ACHN (cell line): Measurements from ENCODE around the gene GLDN.

Experiments used
- DNase-seq: peaks from one replicate; pipeline ENCODE4 v3.0.0-alpha.2; 2015
- in situ Hi-C: cut with HindIII; loops from 2 replicates; pipeline ENCODE4 v1.10.0; 2017; ENCODE audit warnings: low sequenced_read_pairs, low pct_ligation_motif_present, low pct_unique_long_range_greater_than_20kb

GLDN gene

DNA sequence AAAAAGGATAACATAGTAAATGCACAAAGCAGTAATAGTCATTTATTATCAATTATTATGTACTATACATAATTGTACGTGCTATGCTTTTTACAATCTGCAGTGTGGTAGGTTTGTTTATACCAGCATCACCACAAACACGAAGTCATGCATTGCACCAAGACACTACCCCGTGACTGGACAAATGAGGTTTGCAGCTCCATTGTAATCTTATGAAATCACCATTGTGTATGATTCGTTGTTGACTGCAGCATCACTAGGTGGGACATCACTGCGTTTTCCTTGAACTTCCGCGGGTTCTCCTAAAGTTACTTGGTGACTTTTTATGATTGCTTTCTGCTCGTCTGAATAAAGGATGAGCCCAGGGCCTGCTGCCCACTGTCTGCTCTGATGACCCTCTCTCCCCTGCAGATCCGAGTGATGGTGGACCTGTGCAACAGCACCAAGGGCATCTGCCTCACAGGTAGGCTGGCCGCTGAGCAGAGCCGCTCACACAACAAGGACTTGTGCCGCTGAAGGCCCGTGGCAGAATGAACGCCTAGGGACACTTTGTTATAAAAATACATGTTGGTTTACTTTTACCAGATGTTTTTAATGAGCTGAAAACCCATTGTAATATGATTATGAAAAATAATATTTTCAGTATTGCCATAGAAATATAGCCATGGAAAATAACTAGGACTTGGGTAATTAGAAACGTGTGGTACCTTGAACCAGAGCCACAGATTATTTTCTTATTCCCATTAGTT, 35.8 kb downstream of the GLDN start:
- DNase-seq = no peak
- in situ Hi-C loops = loop anchor here (25.0 kb wide), 1 partner anchor 90 kb away; no protein-coding TSS in a partner anchor

DNA sequence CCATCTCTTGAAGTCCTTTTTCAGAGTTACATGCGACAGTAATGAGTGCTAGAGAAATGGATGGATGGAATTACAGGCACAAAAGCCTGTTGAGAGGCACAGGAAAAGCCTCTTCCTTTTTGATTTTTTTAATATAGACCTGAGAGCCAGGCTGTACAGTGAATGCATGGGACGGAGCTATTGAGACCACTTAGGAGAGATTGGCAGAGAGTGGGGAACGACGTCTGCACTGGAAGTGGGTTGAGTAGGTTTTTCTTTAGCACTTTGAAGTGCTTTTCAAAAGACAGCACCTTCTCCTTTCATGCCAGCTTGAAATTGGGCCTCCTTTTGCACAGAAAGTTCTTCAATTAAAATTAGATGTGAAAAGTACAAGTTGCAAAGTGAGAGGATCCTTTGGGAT, 37.0 kb downstream of the GLDN start:
- DNase-seq = no peak
- in situ Hi-C loops = loop anchor here (25.0 kb wide), 1 partner anchor 91 kb away; no protein-coding TSS in a partner anchor

DNA sequence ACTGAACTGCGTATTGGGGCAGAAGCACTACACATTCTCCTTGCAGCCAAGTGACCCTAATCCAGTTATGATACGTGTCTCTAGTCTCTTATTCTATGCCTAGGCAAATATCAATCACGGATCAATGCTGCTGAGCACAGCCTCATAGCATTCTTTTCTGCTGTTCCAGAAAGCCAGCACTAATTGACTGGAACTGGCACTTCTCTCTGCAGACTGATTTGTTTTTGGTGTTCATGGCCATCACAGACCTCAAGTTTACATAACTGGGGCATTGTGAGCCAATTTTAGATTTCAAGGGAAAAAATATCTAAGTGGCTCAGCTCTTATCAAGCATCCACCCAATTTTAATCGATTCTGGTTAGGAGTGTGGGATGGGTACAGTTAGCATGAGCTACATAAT, 37.9 kb downstream of the GLDN start:
- DNase-seq = no peak
- in situ Hi-C loops = loop anchor here (25.0 kb wide), 1 partner anchor 92 kb away; no protein-coding TSS in a partner anchor

DNA sequence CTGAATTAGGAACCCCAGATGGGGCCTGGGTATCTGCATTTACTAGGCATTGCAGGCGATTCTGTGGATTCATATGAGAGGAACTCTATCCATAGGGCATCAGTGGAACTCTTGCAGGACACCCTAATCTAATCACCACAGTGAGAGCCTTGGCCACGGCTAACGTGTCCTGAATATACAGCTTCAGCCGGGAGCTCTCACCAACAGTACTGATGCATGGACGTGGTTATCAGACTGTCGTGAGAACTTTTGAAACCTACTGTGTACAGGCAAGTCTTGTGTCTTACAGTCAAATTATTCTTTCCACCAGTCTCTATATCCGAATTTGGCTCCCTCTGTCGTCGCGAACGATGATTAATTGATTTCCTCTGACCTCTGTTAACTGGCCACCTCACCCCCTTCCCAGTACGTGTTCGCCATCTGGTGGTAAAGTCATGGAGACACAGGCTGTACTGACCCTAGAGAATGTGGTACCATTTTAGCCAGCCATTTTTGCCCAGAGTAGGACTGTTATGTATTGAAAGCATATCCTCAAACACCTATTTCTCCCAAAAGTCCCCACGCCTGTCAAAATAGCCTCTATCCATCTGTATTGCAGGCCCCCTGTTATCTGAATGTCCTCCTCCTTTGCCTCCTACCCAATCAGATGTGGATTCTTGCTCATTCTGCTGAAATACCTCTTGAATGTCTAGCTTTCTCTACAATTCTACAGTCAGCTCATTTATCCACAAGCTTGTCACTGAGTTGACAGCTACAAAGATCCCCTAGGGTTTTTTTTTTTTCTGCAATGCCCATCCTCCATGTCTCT, 39.7 kb downstream of the GLDN start:
- DNase-seq = peak; percentile 60
- in situ Hi-C loops = loop anchor here (25.0 kb wide), 1 partner anchor 94 kb away; no protein-coding TSS in a partner anchor

DNA sequence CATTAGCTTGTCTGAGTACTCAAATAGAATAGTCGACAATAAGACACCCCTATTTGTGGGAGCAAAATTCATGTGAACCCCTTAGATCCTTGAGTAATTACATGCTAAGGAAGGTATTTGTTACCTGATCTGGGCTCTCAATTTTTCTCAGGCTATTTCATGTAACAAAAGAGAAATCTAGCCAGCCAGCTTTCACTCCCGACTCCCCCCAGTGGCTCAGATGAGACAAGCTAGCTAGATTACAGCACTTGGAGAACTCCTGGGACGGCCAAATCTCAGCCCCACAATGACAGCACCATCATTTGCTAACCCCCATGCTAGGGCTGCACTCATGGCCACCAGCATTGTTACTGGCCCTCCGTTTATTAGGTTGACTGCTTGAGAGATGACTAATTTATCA, 41.3 kb downstream of the GLDN start:
- DNase-seq = peak; percentile 17
- in situ Hi-C loops = loop anchor here (25.0 kb wide), 1 partner anchor 95 kb away; no protein-coding TSS in a partner anchor

DNA sequence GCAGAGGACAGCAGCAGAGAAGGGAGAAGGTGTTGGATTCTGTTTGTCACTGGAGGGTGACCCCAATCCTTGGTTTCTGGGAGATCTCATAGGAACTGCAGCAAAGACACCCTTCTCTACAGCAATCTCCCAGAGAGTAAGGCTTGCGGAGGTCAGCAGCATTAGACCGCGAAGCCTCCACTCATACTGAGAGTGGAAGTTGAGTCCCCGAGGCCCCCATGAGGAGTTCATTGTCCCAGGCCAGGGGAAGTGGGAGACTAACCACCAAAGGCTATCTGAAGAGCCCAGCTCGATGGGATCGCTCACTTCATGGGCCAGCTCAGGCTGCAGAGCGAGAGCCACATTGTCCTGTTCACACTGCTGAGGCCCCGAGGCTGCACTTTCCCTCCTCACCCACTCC, 44.6 kb downstream of the GLDN start:
- DNase-seq = no peak
- in situ Hi-C loops = loop anchor here (25.0 kb wide), 1 partner anchor 99 kb away; no protein-coding TSS in a partner anchor

DNA sequence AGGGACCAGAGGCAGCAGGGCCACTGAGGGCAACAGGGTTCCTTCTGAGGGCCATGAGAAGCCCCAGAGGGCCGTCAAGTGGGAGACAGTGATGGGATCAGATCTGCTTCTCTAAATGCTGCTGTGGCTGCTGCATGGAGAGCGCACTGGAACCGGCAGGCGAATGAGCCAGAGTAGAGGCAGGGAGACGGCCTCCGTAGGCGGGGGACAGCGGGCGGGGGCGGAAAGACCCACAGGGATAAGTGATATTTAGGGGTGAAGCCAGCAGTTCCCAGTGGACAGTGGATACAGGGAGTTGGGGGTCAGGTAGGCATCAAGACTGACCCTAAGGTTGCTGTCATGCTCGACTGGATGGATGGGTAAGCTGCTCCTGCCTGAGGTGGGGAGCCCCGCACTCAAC, 45.0 kb downstream of the GLDN start:
- in situ Hi-C loops = loop anchor here (25.0 kb wide), 1 partner anchor 99 kb away; no protein-coding TSS in a partner anchor

DNA sequence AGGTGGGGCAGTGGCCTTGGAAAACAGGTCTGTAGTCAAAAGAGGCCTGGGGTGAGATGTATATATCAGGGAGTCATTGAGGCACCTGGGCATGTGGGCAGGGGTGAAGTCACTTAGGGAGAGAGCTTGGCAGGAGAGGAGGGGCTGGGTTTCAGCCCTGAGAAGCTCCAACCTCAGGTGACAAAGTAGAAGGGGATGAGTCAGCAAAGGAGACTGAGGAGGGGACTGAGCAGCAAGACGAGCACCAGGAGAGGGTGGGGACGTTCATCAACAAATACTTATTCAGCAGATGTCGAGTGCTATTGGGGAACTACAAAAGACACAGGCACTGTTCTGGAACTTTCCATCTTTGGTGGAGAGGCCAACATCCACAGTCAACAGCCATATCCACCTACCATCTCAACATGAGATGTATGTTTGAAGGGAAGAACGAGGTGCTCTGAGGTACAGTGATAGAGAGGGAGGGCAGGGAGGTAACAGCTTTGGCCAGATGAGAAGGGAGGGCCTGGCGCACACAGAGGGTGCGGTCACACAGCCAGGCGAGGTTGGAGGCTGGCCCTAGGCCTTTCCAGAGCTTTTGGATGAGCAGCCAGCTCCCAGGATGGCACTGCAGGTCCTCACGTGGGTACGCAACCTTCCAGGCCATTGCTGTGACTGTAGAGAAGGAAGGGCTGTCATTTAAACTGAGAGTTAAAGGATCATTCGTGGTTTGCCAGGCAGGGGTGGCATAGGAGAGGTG, 45.7 kb downstream of the GLDN start:
- in situ Hi-C loops = loop anchor here (25.0 kb wide), 1 partner anchor 100 kb away; no protein-coding TSS in a partner anchor
- no peak for DNase-seq

More for the DNA sequence above, 45.0 kb downstream of the GLDN start:
- DNase-seq = no peak

DNA sequence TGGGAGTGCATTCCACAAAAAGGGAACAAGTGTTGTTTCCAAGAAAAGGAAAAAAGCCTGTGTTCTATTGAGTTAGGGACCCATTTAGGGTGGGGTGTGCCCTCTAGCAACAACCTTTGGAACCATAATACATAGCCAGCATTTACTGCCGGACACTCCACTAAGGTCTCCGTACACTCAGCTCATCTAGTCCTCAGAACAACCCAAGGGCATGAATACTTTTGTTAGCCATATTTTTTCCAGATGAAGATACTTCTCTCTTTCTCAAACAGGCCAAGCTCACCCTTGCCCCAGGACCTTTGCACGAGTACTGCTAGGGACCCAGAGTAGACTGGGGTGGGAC, 46.2 kb downstream of the GLDN start:
- no peak for DNase-seq
- in situ Hi-C loops = loop anchor here (25.0 kb wide), 1 partner anchor 100 kb away; no protein-coding TSS in a partner anchor

DNA sequence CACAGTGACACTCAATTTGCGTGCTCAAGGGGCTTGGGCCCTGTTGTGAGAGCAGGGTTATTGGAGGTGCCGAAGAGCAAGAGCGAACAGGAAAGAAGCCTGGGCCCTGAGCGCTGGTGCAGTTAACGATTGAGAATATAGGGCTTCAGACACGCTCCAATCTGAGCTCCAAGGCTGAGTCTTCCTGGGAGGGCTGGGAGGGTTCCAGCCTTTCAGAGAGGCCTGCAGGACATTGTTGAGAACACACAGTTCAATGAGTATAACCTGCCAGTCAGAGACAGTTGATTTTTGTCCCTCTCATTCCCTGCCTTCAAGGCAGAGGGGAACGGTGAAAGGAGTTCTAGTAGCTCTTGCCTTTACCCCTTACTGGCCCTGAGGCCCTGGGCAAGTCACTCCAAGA, 47.3 kb downstream of the GLDN start:
- in situ Hi-C loops = loop anchor here (25.0 kb wide), 1 partner anchor 101 kb away; no protein-coding TSS in a partner anchor
- no peak for DNase-seq

DNA sequence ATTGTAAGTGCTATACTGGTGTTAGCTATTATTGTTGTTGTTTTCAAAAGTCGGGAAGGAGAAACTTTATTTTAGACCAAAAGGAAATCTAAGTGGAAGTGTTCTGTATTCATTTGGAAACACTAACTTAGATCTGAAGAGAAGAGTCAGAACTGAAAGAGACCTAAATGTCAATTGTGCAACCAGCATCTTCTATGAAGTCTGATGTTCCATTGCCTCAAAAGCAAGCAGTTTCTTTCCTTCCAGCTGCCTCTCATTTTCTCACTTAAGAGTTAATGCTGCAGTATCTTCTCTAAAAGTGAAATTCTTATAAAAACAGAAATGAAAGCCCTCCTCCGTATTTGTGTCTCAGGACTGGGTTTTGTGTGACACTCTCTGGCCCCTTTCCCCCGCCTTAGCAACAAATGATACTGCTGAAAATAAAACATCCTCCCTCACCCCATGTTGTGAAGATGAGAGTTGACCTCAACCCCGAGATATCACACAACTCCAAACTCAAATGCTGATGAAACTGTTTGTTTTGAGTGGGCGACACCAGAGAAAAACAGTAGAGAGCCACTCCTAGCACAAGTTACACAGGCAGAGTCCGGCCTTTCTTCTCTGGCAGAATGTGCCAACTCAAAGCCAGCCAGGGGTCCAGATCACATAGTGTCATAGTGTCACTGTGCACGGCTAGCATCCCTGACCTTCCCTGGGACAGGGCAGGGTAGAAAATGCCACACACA, 48.9 kb downstream of the GLDN start:
- DNase-seq = no peak
- in situ Hi-C loops = loop anchor here (25.0 kb wide), 1 partner anchor 103 kb away; no protein-coding TSS in a partner anchor

DNA sequence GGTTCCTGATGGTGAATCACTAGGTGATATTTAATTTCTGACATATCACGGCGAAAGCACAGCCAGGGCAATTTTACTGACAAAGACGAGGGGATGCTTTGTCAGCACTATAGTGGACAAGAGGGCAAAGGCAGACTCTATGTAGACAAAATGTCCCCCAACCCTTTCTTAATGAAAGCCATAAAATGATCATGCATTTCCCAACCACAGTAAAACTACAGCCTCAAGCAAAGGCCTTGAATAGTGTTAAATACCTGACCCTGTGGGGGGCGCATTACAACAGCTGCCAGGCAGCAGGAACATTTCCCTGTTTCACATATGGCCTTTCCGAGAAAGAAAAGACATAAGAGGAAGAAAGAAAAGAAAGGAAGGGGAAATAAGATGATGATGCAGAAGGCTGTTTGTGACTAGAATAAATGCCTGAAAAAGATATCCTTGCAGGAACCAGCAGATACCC, 49.5 kb downstream of the GLDN start:
- DNase-seq = no peak
- in situ Hi-C loops = loop anchor here (25.0 kb wide), 1 partner anchor 104 kb away; no protein-coding TSS in a partner anchor

DNA sequence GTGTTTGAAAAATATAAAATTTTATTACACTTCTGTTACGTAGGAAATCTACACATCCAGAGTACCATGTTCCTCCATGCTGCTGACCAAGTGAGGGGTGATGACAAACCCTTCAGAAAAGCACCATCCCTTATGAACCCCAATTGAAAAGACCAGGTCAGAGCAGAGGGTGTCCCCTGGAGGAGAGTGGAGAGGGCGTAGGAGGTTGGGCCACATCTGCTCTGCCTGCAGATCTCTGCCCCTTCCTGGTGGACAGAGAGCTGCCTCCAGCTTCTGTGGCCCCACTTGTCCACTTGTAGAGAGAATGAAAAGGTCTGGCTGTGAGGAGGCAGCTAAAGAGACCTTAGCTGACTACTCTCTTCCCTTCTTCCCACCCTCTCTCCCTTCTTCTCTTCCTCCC, 55.5 kb downstream of the GLDN start:
- in situ Hi-C loops = loop anchor here (25.0 kb wide), 1 partner anchor 110 kb away; no protein-coding TSS in a partner anchor

DNA sequence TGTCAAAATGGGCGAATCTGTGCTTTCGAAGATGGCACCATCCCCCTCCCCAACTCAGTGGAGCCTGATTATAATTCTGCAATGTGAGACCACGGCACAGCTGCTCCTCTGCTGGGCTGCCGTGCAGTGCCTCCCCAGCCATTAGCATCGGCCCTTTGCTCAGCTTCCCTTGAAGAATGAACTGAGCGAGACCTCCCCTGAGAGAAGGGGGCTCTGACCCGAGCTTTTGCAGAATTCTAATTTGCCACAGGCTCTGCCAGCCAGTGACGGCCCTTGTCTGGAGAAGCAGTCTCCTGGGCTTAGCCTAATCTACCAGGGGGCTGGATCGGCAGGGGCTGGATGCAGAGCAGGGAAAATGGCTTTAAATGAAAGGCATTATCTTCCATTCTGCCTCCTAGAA, 57.2 kb downstream of the GLDN start:
- no peak for DNase-seq
- in situ Hi-C loops = loop anchor here (25.0 kb wide), 1 partner anchor 111 kb away; no protein-coding TSS in a partner anchor

More for the DNA sequence above, 55.5 kb downstream of the GLDN start:
- DNase-seq = no peak

DNA sequence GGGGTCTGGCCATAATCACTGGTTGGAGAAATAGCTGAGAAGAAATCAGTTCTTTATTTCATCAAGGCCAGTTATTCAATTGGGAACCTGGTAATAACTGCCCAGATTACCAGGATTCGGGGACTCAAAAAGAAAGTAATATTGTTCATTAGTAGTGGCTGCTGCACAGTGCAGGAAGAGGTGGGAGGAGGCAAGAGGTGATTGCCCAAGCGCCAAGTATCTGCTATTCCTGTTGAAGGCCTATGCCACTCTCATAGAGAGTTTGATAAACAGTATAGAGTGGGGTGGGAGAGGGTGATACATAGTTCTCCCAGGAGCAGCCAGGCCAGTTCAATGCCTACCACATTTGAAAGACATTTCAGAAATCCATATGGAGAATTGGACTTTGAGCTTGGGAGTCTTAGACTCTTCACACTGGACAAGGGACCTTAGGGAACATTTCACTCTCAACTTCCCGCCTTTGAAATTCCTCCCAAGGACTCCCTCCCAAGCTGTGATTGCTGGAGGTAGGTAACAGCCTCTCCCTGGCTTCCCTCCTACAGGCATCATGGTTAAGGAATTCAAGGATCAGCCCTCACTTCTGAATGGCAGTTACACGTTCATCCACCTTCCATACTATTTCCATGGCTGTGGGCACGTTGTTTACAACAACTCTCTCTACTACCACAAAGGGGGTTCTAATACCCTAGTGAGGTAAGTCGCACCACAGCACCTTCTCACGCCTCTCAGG, 59.8 kb downstream of the GLDN start:
- DNase-seq = no peak
- in situ Hi-C loops = no loop called here

DNA sequence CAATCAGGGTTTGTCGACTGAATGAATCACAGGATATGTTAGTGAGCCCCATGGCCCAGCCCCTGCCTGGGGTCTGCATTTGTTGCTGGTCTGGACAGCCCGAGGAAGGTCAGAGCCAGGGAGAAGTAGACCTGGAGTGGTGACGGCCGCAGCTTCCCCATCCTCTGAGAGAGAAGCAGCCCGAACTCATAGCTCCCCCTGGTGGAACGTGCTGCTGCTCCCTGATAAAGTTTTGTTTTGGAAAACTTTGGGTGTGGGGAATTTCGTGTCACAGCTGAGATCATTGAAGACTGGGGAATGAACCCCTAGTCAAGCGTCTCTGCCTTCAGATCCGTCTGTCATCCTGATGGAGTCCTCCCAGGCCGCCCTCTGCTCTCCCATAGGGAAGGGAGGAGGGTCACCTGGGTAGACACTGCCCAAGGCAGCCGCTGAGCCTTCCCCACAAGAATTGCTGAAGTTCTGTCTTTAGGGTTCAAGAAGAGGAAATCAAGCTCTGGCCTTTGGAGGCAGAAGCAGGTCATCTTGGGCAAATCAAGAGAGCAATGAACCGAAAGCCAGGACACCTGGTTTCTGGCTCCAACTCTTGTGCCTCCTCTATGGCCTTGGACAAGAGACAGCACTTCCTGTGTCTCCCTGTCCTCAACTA, 60.5 kb downstream of the GLDN start:
- DNase-seq = peak; percentile 14
- in situ Hi-C loops = no loop called here
